Neural cell (in vitro differentiated cells): ENCODE measurements around the gene EHMT2. TPM values are rescaled to one million over a fixed set of nuclear protein-coding genes. Genes with fewer than 3 reads are reported as not detected.
A peak's percentile ranks its signal among the peaks of the same experiment; 100 is the strongest.

Experiments
- H2AFZ ChIP-seq: fragments of 200-600, 300-800 bp; sonication (generic), shearing (Covaris generic); 2 replicates; pipeline ENCODE4 v1.6.0; 2014; ENCODE audit warnings: low read depth, mild to moderate bottlenecking, antibody characterized with exemption, low read length, moderate library complexity
- H3F3A ChIP-seq: fragments of 200-600 bp; shearing (Covaris generic); 2 replicates; pipeline ENCODE4 v1.6.1; 2016; ENCODE audit warnings: mild to moderate bottlenecking, moderate library complexity, mixed read lengths, antibody characterized with exemption, low read length; ENCODE audit not compliant: insufficient read depth, poor library complexity, severe bottlenecking
- H3K27ac ChIP-seq: fragments of 200-600, 300-800 bp; sonication (generic), shearing (Covaris generic); 2 replicates; pipeline ENCODE4 v1.5.1; 2014; ENCODE audit warnings: mild to moderate bottlenecking, low read length, moderate library complexity
- H3K27me3 ChIP-seq: fragments of 300-800, 200-600 bp; sonication (generic), shearing (Covaris generic); 2 replicates; pipeline ENCODE4 v1.6.0; 2014; ENCODE audit warnings: mild to moderate bottlenecking, low read depth, low read length, moderate library complexity; ENCODE audit not compliant: insufficient read depth
- H3K36me3 ChIP-seq: fragments of 300-800, 200-600 bp; sonication (generic), shearing (Covaris generic); 2 replicates; pipeline ENCODE4 v1.5.1; 2014; ENCODE audit warnings: mild to moderate bottlenecking, antibody characterized with exemption, low read length, moderate library complexity; ENCODE audit not compliant: insufficient read depth
- H3K4me2 ChIP-seq: fragments of 300-800, 200-600 bp; sonication (generic), shearing (Covaris generic); 2 replicates; pipeline ENCODE4 v1.6.0; 2014; ENCODE audit warnings: mild to moderate bottlenecking, low read length
- H3K4me3 ChIP-seq: fragments of 300-800, 200-600 bp; sonication (generic), shearing (Covaris generic); 2 replicates; pipeline ENCODE4 v1.5.1; 2014; ENCODE audit warnings: mild to moderate bottlenecking, low read length, moderate library complexity
- H3K79me2 ChIP-seq: fragments of 200-600 bp; shearing (Covaris generic); replicated peaks from 2 replicates; pipeline ENCODE4 v1.6.0; 2014; ENCODE audit warnings: mild to moderate bottlenecking, low read length, moderate library complexity; ENCODE audit not compliant: insufficient read depth
- H3K9ac ChIP-seq: fragments of 300-800, 200-600 bp; sonication (generic), shearing (Covaris generic); 2 replicates; pipeline ENCODE4 v1.6.1; 2016; ENCODE audit warnings: mild to moderate bottlenecking, low read length, mixed read lengths
- H3K9me2 ChIP-seq: fragments of 200-600 bp; shearing (Covaris generic); 2 replicates; pipeline ENCODE4 v1.6.1; 2016; ENCODE audit warnings: mild to moderate bottlenecking, low read length, mixed read lengths; ENCODE audit not compliant: insufficient read depth
- H3K9me3 ChIP-seq: fragments of 200-600, 300-800 bp; sonication (generic), shearing (Covaris generic); 2 replicates; pipeline ENCODE4 v1.6.1; 2016; ENCODE audit warnings: mild to moderate bottlenecking, mixed run types, low read length, moderate library complexity, mixed read lengths
- H4K20me1 ChIP-seq: fragments of 200-600 bp; shearing (Covaris generic); 2 replicates; pipeline ENCODE4 v1.6.1; 2016; ENCODE audit warnings: mild to moderate bottlenecking, mixed run types; ENCODE audit not compliant: insufficient read depth
- EP300 ChIP-seq: fragments of 450-650 bp; conservative IDR thresholded peaks from 2 replicates; pipeline ENCODE4 v1.6.1; 2014; ENCODE audit warnings: antibody characterized with exemption, mild to moderate bottlenecking, moderate library complexity; ENCODE audit not compliant: poor library complexity, severe bottlenecking
- EZH2 ChIP-seq: fragments of 200-600, 300-800 bp; shearing (Covaris generic), sonication (generic); IDR thresholded peaks from 2 replicates; pipeline ENCODE4 v1.6.1; 2014; ENCODE audit warnings: antibody characterized with exemption, low read length, borderline replicate concordance, mild to moderate bottlenecking; ENCODE audit not compliant: insufficient read depth, poor library complexity, severe bottlenecking
- MXI1 ChIP-seq: fragments of 450-650 bp; conservative IDR thresholded peaks from 2 replicates; pipeline ENCODE4 v1.6.1; 2014; ENCODE audit warnings: antibody characterized with exemption, mild to moderate bottlenecking; ENCODE audit not compliant: poor library complexity, severe bottlenecking
- POLR2AphosphoS5 ChIP-seq: IDR thresholded peaks from 2 replicates; pipeline ENCODE4 v1.6.1; 2012
- RAD21 ChIP-seq: fragments of 450-650 bp; conservative IDR thresholded peaks from 2 replicates; pipeline ENCODE4 v1.6.1; 2014; ENCODE audit warnings: antibody characterized with exemption, mild to moderate bottlenecking, moderate library complexity
- SMC3 ChIP-seq: fragments of 450-650 bp; conservative IDR thresholded peaks from 2 replicates; pipeline ENCODE4 v1.6.1; 2014; ENCODE audit warnings: antibody characterized with exemption, mild to moderate bottlenecking, moderate library complexity; ENCODE audit not compliant: poor library complexity
- TAF1 ChIP-seq: IDR thresholded peaks from 2 replicates; pipeline ENCODE4 v1.6.1; 2012; ENCODE audit warnings: low read depth
- polyA plus RNA-seq: library from polyadenylated mRNA; depleted of rRNA; stranded (reverse); fragments of >200 nt; gene quantifications from 2 replicates; pipeline ENCODE4 v1.2.3, GENCODE V29; 2014
- TF ChIP-seq, protein P1 (sequence below): fragments of 450-650 bp; IDR thresholded peaks from 2 replicates; pipeline ENCODE4 v1.5.1; 2014; ENCODE audit warnings: antibody characterized with exemption, mild to moderate bottlenecking, moderate library complexity; ENCODE audit not compliant: poor library complexity, severe bottlenecking
- TF ChIP-seq, protein P2 (sequence below): IDR thresholded peaks from 2 replicates; pipeline ENCODE4 v1.6.1; 2012; ENCODE audit warnings: borderline replicate concordance

EHMT2 gene
- polyA plus RNA-seq, 1 donor from 2014 or later = 102 TPM

- TF ChIP-seq EZH2 = no peak
- TF ChIP-seq, protein P1, sequence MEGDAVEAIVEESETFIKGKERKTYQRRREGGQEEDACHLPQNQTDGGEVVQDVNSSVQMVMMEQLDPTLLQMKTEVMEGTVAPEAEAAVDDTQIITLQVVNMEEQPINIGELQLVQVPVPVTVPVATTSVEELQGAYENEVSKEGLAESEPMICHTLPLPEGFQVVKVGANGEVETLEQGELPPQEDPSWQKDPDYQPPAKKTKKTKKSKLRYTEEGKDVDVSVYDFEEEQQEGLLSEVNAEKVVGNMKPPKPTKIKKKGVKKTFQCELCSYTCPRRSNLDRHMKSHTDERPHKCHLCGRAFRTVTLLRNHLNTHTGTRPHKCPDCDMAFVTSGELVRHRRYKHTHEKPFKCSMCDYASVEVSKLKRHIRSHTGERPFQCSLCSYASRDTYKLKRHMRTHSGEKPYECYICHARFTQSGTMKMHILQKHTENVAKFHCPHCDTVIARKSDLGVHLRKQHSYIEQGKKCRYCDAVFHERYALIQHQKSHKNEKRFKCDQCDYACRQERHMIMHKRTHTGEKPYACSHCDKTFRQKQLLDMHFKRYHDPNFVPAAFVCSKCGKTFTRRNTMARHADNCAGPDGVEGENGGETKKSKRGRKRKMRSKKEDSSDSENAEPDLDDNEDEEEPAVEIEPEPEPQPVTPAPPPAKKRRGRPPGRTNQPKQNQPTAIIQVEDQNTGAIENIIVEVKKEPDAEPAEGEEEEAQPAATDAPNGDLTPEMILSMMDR = no peak
- TF ChIP-seq SMC3 = no peak
- TF ChIP-seq, protein P2, sequence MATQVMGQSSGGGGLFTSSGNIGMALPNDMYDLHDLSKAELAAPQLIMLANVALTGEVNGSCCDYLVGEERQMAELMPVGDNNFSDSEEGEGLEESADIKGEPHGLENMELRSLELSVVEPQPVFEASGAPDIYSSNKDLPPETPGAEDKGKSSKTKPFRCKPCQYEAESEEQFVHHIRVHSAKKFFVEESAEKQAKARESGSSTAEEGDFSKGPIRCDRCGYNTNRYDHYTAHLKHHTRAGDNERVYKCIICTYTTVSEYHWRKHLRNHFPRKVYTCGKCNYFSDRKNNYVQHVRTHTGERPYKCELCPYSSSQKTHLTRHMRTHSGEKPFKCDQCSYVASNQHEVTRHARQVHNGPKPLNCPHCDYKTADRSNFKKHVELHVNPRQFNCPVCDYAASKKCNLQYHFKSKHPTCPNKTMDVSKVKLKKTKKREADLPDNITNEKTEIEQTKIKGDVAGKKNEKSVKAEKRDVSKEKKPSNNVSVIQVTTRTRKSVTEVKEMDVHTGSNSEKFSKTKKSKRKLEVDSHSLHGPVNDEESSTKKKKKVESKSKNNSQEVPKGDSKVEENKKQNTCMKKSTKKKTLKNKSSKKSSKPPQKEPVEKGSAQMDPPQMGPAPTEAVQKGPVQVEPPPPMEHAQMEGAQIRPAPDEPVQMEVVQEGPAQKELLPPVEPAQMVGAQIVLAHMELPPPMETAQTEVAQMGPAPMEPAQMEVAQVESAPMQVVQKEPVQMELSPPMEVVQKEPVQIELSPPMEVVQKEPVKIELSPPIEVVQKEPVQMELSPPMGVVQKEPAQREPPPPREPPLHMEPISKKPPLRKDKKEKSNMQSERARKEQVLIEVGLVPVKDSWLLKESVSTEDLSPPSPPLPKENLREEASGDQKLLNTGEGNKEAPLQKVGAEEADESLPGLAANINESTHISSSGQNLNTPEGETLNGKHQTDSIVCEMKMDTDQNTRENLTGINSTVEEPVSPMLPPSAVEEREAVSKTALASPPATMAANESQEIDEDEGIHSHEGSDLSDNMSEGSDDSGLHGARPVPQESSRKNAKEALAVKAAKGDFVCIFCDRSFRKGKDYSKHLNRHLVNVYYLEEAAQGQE = no peak
- no peak for TF ChIP-seq TAF1
- TF ChIP-seq MXI1 = no peak
- TF ChIP-seq RAD21 = no peak
- no peak for TF ChIP-seq POLR2AphosphoS5
- no peak for TF ChIP-seq EP300
- H4K20me1 ChIP-seq = no peaks in the 10 kb centered on the region
- peaks cover 1% of the 10 kb centered on the region for H3F3A ChIP-seq
- H3K9ac ChIP-seq = no peak overlapping the region
- H3K36me3 ChIP-seq = no peaks in the 10 kb centered on the region
- no peaks in the 10 kb centered on the region for H3K9me2 ChIP-seq
- peak overlapping the region; percentile 62 for H3K4me2 ChIP-seq
- no peak overlapping the region for H3K27ac ChIP-seq
- no peaks in the 10 kb centered on the region for H3K27me3 ChIP-seq
- no peaks in the 10 kb centered on the region for H3K9me3 ChIP-seq
- peak overlapping the region; percentile 72 for H3K4me3 ChIP-seq
- H3K79me2 ChIP-seq = peaks cover 45% of the 10 kb centered on the region
- H2AFZ ChIP-seq = no peak overlapping the region
Measured at GRCh38 chr6:31831350-31832215, 65.9 kb downstream of the EHMT2 start.

DNA sequence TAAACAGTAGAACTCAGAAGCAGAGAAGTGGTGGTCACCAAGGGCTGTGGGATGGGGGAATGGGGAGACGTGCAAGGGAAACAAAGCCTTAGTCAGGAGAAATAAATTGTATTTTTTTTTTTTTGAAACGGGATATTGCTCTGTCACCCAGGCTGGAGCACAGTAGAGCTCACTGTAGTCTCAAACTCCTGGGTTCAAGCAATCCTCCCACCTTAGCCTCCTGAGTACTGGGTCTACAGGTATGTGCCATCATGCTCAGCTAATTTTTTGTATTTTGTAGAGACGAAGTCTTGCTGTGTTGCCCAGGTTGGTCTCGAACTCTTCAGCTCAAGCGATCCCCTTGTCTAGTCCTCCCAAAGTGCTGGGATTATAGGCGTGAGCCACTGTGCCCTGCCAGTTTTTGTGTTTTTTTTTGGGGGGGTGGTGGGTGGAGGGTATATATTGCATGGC, 66.6 kb downstream of the EHMT2 start:
- Histone ChIP-seq H3K4me3 (peak overlapping the region; percentile 72), H2AFZ (no peak overlapping the region), H3F3A (peaks cover 3% of the 10 kb centered on the region)

More for the DNA sequence above, 66.6 kb downstream of the EHMT2 start:
- H3K9me3 ChIP-seq = no peaks in the 10 kb centered on the region
- H3K36me3 ChIP-seq = no peaks in the 10 kb centered on the region
- peaks cover 38% of the 10 kb centered on the region for H3K79me2 ChIP-seq
- no peak overlapping the region for H3K27ac ChIP-seq
- H4K20me1 ChIP-seq = no peaks in the 10 kb centered on the region
- TF ChIP-seq MXI1 (no peak), EP300 (no peak), RAD21 (no peak), SMC3 (no peak), TAF1 (no peak), EZH2 (no peak), POLR2AphosphoS5 (no peak)
- TF ChIP-seq, protein P2 = no peak
- TF ChIP-seq, protein P1 = no peak
- H3K9me2 ChIP-seq = no peaks in the 10 kb centered on the region
- peak overlapping the region; percentile 62 for H3K4me2 ChIP-seq
- H3K27me3 ChIP-seq = no peaks in the 10 kb centered on the region
- peak overlapping the region; percentile 62 for H3K9ac ChIP-seq
